ENCODE data around the gene LNPK.
"Not testable (repeated sequence)": the region's sequence is repeated elsewhere in the genome, so short reads cannot be mapped to it uniquely, and the experiment has no call there.

The LNPK gene

DNA sequence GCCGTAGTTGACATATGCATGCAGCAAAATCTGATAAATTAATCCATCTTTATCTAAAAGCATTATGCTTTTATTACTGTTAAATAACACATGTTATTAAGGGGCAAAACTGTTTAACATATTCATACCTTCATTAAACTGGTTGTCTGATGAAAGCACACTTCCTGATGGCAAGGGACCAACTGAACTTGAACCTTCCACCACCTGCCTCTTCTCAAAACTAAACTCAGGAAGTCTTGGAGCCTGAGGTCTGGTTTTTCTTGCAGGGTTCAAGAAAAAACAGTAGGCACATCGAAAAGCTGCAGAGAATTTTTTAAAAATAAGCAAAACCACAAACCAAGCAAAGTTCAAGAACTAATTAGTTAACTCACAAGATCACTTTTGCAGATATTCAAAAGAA, 64.9 kb downstream of the LNPK start:
- no peak for ATAC-seq

DNA sequence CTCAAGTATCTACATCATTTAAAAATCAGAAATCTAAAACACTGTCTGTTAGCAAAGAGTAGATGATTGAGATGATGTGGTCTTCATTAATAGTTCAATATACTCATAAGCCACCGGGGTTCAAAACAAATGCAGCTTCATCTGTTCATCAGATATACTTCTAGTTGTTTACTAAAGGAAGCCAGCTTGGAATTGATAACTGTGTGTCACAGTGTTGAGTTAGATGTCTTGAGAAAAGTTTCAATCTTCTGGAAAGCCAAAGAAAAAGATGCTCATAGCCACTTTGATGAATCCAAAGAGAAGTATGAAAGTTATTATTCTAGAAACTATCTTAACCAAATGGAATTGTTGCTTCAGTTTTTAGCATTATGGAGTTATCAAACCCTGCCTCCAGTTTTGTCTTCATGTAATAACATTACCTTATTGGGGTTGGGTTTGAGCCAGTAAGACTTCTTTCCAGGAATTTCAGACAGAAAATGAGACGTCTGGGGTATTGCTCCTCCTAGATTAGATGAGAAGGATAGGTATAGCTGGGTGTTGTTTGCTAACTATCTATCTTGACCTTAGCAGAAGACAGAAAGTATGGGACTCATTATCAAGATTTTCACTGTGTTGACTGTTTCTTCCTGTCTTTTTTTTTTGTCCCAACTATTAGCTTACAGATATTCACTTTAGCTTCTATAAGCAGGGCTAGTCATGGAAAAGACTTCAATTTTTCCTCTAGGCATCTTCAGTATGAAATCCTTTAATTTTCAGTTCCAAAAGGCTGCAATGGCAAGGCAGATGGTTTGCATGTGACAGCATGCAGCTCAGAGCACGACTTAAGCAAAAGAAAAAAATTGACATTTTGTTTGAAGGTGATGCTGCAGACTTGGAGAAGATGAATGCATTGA, 66.5 kb downstream of the LNPK start:
- DNase-seq: no peak
- Mint-ChIP-seq H3K4me3 (no peak overlapping the region), H3K27me3 (no peaks in the 10 kb centered on the region), H3K9me3 (no peaks in the 10 kb centered on the region), H3K27ac (no peak overlapping the region), H3K4me1 (no peaks in the 10 kb centered on the region)
- ATAC-seq: no peak

More for the DNA sequence above, 64.9 kb downstream of the LNPK start:
- Mint-ChIP-seq H3K27ac (no peak overlapping the region), H3K27me3 (no peaks in the 10 kb centered on the region), H3K4me3 (no peak overlapping the region), H3K4me1 (no peaks in the 10 kb centered on the region), H3K9me3 (no peaks in the 10 kb centered on the region)
- DNase-seq: no peak

DNA sequence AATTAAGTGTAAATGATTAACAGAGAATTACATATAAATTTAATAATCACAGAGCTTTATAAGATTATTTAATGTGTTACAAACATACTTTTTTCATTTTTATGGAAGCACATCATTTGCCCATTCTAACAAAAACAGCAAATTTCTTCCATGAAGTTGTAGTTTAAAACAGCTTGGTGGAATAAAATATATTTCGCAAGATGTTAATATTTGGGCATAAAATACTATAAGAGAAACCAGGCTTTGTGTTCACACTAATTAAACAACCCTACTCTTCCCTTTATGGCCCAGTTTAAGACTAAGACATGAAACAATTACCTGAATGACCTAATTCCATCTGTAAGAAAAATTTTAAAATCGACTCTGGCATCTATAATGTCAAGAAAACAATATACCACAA, 69.4 kb downstream of the LNPK start:
- no peak overlapping the region for H3K27ac Mint-ChIP-seq

GRCh38 chr2:175931805-175932204, 70.3 kb downstream of the LNPK start:
- Mint-ChIP-seq H3K9me3 (no peaks in the 10 kb centered on the region), H3K27me3 (no peaks in the 10 kb centered on the region), H3K4me3 (no peak overlapping the region), H3K27ac (no peak overlapping the region), H3K4me1 (no peaks in the 10 kb centered on the region)
- ATAC-seq: no peak
- DNase-seq: no peak

More for the DNA sequence above, 69.4 kb downstream of the LNPK start:
- H3K4me1 Mint-ChIP-seq: no peaks in the 10 kb centered on the region
- DNase-seq (no peak), ATAC-seq (no peak)
- H3K4me3 Mint-ChIP-seq: no peak overlapping the region
- no peaks in the 10 kb centered on the region for H3K9me3 Mint-ChIP-seq
- no peaks in the 10 kb centered on the region for H3K27me3 Mint-ChIP-seq

DNA sequence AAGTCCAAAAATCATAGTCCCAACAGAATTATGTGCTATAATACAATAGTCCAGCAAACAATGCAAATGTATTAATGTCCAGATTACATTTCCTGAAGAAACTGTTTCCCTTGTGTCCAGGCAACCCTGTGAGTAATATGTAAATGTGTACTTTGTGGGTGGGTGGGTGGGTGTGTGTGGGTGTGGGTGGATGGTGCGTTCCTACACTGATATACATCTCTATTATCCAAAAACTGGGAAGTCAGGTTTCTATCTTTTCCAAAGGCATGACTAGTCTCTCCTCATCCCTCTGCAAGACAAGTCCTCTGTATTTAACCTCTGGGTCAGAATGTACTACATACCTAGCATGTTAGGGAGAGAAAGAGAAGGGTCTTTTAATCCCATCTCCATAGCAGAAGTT, 71.6 kb downstream of the LNPK start:
- Mint-ChIP-seq H3K4me1 (no peaks in the 10 kb centered on the region), H3K27me3 (no peaks in the 10 kb centered on the region), H3K4me3 (no peak overlapping the region), H3K9me3 (no peaks in the 10 kb centered on the region), H3K27ac (no peak overlapping the region)
- no peak for DNase-seq
- ATAC-seq: no peak

GRCh38 chr2:175929850-175930249, 72.2 kb downstream of the LNPK start:
- Mint-ChIP-seq H3K27me3 (no peaks in the 10 kb centered on the region), H3K4me1 (no peaks in the 10 kb centered on the region), H3K4me3 (no peak overlapping the region), H3K27ac (no peak overlapping the region), H3K9me3 (no peaks in the 10 kb centered on the region)
- ATAC-seq: no peak
- no peak for DNase-seq

DNA sequence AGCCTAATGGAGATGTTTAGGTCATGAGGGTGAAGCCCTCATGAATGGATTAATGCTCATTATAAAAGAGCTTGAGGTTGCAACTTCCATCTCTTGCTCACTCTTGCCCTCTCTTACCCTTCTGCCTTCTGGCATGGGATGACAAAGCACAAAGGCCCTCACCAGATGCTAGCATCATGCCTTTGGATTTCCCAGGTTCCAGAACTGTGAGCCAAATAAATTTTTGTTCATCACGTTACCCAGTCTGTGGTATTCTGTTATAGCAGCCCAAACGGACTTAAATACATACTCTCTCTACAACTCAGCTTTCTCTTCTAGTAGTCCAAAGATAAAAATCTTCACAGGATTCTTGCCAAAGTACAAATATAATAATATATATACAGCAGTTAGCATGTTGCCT, 75.8 kb downstream of the LNPK start:
- ATAC-seq (no peak), DNase-seq (no peak)
- Mint-ChIP-seq H3K27me3 (no peaks in the 10 kb centered on the region), H3K27ac (no peak overlapping the region), H3K4me3 (no peak overlapping the region), H3K4me1 (no peaks in the 10 kb centered on the region), H3K9me3 (no peaks in the 10 kb centered on the region)

DNA sequence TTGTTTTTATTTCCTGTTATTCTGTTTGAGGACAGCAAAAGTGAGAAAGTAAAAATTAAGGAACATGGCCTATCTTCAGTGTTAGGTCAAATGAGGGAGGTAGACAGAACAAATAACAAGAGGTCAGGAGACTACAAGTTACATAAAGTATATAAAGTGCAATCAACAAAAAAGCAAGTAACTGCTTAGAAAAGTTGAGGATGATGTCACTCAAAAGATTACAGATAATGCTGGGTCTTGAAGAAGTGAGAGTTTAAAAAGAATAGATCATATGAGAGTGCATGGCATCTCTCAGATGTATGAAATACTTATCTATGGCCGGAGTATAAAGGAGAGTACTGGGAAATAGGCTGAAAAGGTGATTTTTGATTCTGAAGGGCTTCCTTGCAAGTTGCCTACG, 79.9 kb downstream of the LNPK start:
- Mint-ChIP-seq H3K27ac (no peak overlapping the region), H3K9me3 (no peaks in the 10 kb centered on the region), H3K4me3 (no peak overlapping the region), H3K27me3 (no peaks in the 10 kb centered on the region), H3K4me1 (no peaks in the 10 kb centered on the region)
- DNase-seq: no peak
- no peak for ATAC-seq

DNA sequence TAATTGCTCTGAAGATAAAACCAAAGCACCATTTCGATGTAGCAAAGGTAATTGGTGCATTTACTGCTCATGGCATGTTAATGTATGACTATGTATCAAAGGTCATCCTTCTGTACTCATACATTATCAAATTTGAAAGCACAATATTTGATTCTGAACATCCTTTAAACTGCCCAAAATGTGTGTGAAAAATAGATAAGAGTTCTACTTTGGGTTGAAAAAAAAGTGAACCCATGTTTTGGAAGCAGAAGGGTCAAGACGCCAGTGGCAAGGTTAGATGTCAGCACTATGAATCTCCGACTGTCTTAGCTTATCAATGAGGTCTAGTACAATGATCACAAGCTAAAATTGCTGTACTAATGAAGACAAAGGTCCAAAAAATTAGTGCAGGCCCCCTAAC, 83.1 kb downstream of the LNPK start:
- no peak for DNase-seq
- ATAC-seq: no peak
- no peak overlapping the region for H3K4me3 Mint-ChIP-seq
- H3K27ac Mint-ChIP-seq: no peak overlapping the region
- H3K9me3 Mint-ChIP-seq: no peaks in the 10 kb centered on the region
- no peaks in the 10 kb centered on the region for H3K27me3 Mint-ChIP-seq
- no peaks in the 10 kb centered on the region for H3K4me1 Mint-ChIP-seq

GRCh38 chr2:175914846-175915245, 87.2 kb downstream of the LNPK start:
- H3K9me3 Mint-ChIP-seq: peaks cover 4 to 9% of the 10 kb centered on the region in 2 donors
- ATAC-seq: no peak
- H3K4me3 Mint-ChIP-seq: no peak overlapping the region
- no peak for DNase-seq
- H3K27ac Mint-ChIP-seq: no peak overlapping the region
- peaks cover 27% of the 10 kb centered on the region for H3K27me3 Mint-ChIP-seq
- H3K4me1 Mint-ChIP-seq: no peaks in the 10 kb centered on the region

GRCh38 chr2:175913849-175914743, 88.0 kb downstream of the LNPK start:
- H3K4me3 Mint-ChIP-seq: not testable (repeated sequence)

DNA sequence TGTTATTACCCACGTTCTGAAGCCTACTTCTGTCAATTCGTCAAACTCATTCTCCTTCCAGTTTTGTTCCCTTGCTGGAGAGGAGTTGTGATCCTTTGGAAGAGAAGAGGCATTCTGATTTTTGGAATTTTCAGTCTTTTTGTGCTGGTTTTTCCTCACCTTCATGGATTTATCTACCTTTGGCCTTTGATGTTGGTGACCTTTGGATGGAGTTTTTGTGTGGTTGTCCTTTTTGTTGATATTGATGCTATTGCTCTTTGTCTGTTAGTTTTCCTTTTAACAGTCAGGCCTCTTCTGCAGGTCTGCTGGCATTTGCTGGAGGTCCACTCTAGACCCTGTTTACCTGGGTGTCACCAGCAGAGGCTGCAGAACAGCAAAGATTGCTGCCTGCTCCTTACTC, 88.8 kb downstream of the LNPK start:
- ATAC-seq, DNase-seq, H3K4me3 Mint-ChIP-seq, H3K4me1 Mint-ChIP-seq, H3K9me3 Mint-ChIP-seq, H3K27ac Mint-ChIP-seq: not testable (repeated sequence)
- H3K27me3 Mint-ChIP-seq: peaks cover 35% of the 10 kb centered on the region

More at GRCh38 chr2:175913849-175914743, 88.0 kb downstream of the LNPK start:
- not testable (repeated sequence) for H3K9me3 Mint-ChIP-seq, H3K4me1 Mint-ChIP-seq, DNase-seq, H3K27ac Mint-ChIP-seq, ATAC-seq
- peaks cover 32% of the 10 kb centered on the region for H3K27me3 Mint-ChIP-seq

DNA sequence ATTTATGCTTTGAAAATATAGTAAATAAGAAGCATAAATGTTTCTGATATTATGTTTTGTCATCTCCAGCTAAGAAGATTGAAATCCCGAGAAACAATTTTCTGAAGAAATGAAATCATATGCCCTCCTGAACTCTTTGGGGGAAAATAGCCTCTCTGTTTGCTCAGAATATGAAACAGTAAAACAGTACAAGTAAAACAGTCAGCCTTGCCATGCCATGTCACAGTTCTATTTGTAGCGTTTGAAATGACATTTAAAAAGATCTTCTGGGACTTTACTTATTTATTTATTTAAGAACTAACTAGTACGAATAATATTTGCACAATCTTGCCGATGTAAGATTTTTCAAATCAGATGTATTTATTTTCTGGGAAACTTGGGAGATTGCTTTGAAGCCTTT, 98.0 kb downstream of the LNPK start:
- ATAC-seq: no peak
- H3K27me3 Mint-ChIP-seq: peaks cover 22% of the 10 kb centered on the region

DNA sequence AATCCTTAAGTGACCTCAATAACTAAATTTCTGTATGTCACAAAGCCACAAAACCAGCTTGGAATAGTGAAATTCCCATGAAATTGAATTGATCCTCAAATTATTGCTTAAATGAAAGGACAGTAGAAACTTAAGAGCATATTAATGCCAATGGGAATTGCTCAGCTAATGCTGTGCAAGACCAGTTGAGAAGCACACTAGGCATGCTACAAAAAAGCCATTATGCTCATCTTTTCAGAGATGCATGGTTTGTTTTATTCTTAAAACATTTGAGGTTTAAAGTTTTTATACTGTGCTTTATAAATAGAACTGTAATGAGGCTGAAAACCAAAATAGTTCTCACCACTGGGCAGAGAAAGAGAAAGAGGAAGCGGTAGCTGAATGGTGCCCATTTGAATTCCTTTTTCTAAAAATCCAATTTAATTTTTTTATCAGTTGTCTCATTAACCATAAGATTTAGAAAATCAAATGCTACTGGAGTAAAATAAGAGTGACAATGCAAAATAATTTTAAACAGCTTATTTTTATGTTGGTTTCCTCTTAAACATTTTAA, 98.6 kb downstream of the LNPK start:
- no peaks in the 10 kb centered on the region for H3K9me3 Mint-ChIP-seq
- no peak for DNase-seq
- H3K27me3 Mint-ChIP-seq: peaks cover 21% of the 10 kb centered on the region
- no peak for ATAC-seq
- no peak overlapping the region for H3K27ac Mint-ChIP-seq
- H3K4me1 Mint-ChIP-seq: no peaks in the 10 kb centered on the region
- no peak overlapping the region for H3K4me3 Mint-ChIP-seq

More for the DNA sequence above, 98.0 kb downstream of the LNPK start:
- no peak overlapping the region for H3K27ac Mint-ChIP-seq
- DNase-seq: no peak
- no peaks in the 10 kb centered on the region for H3K4me1 Mint-ChIP-seq
- no peaks in the 10 kb centered on the region for H3K9me3 Mint-ChIP-seq
- no peak overlapping the region for H3K4me3 Mint-ChIP-seq

DNA sequence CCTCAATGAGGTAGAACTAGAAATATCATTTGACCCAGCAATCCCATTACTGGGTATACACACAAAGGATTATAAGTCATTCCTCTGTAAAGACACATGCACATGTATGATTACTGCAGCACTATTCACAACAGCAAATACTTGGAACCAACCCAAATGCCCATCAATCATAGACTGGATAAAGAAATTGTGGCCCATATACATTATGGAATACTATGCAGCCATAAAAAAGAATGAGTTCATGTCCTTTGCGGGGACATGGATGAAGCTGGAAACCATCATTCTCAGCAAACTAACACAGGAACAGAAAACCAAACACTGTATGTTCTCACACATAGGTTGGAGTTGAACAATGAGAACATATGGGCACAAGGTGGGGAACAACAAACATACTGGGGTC, 106.1 kb downstream of the LNPK start:
- ATAC-seq, H3K27ac Mint-ChIP-seq, DNase-seq, H3K4me3 Mint-ChIP-seq, H3K4me1 Mint-ChIP-seq: not testable (repeated sequence)
- Mint-ChIP-seq H3K9me3 (peaks cover 0 to 15% of the 10 kb centered on the region in 2 donors), H3K27me3 (peaks cover 42% of the 10 kb centered on the region)

- peaks cover 63% of the 10 kb centered on the region for H3K27me3 Mint-ChIP-seq
- DNase-seq: no peak
- no peak for ATAC-seq
- peak overlapping the region in 1 of 2 donors; percentile 31 for H3K27ac Mint-ChIP-seq
- H3K4me1 Mint-ChIP-seq: no peaks in the 10 kb centered on the region
- H3K9me3 Mint-ChIP-seq: peaks cover 0 to 15% of the 10 kb centered on the region in 2 donors
- no peak overlapping the region for H3K4me3 Mint-ChIP-seq
Observed at GRCh38 chr2:175892046-175892445, 110.0 kb downstream of the LNPK start.

Measured in stimulated activated naive CD8-positive, alpha-beta T cell treated with anti-CD3 and anti-CD28 coated beads, Interleukin-15, amount 100 ng/mL, for 72 hours (primary cell).